GM20431 (cell line): ENCODE data around the gene ADAM12.

Source experiments
- in situ Hi-C: fragments of 300-500 bp; cut with MseI, MboI; formaldehyde crosslinking; loops from one replicate; pipeline ENCODE4 v1.15.0; 2020; ENCODE audit warnings: low sequenced_read_pairs; ENCODE audit not compliant: unreplicated experiment

Gene ADAM12

GRCh38 chr10:126243306-126243705, 145.0 kb downstream of the ADAM12 start:
- in situ Hi-C loops, result no loop called here

DNA sequence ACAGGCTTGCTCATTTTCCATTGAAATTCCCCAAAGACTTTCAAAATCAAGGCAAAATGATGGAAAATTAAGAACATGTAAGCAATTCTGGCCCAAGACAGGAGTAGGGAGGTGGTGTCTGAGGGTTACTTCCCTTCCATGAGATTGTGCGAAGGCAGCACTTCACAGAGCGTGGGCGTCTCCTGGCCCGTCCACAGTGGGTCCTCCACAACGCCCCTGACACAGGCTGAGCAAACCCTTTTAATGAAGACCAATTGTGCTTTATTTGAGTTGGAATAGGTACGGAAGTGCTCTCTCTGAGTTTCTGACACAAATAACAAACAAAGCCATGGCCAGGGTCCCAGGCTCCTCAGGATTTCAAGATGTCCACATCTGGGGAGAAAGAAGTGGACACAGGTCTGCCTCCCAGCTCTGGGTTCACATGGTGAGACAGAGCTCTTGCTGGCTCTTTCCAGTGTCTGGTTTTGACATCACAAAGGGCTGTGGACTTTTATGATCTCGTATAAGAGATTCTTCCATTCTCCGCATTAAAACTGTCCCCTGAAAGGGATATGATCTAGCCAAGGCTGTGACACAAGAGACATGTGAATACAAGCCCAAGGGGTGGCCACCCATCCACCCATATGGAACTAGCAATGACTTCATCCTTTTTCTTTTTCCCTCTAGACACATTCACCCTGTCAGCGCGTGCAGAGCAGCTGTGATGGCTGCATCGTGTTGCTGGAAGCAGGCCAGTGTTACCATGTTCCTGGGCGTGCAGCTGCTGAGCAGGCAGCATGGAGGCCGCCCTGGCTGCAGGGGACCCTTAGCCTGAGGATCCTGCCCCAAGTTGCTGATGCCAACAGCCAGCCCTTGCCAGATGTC, 145.6 kb downstream of the ADAM12 start:
- in situ Hi-C loops, result no loop called here

DNA sequence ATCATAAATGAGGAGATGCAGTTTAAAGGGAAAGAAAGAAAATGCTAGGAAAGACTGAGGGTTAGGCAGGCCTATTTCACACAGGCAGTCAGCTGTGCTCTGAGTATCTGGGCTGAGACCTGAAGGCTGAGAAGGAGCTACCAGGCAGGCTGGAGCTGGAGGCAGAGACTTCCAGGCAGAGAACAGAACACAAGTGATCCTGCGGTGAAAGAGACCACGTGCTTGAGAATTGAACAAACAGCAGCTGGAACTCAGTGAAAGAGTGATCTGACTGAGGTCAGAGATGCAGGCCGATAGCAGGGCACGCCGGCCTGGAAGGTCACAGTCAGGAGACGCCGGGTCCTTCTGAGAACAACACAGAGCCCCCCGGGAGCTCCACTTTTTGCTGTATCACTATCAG, 147.8 kb downstream of the ADAM12 start:
- in situ Hi-C loops, result no loop called here

DNA sequence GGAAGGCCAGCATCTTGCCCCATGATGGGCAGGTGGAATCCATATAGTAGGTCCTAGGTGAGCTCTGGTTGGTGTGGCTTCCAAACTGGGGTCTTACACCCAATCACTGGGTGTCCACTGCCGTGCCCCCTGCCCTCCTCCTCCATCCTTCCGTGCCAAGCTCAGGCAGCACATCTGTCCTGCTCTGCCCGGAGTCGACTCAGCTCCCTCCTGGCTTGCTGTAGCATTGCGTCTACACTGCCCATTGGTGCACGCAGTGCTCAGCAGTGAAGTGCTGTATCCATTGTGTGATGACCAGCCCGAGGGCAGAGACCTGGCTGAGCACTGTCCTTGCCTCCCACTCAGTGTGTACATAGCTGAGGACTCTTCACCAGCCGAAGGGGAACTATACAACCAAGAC, 148.4 kb downstream of the ADAM12 start:
- in situ Hi-C loops, result no loop called here

DNA sequence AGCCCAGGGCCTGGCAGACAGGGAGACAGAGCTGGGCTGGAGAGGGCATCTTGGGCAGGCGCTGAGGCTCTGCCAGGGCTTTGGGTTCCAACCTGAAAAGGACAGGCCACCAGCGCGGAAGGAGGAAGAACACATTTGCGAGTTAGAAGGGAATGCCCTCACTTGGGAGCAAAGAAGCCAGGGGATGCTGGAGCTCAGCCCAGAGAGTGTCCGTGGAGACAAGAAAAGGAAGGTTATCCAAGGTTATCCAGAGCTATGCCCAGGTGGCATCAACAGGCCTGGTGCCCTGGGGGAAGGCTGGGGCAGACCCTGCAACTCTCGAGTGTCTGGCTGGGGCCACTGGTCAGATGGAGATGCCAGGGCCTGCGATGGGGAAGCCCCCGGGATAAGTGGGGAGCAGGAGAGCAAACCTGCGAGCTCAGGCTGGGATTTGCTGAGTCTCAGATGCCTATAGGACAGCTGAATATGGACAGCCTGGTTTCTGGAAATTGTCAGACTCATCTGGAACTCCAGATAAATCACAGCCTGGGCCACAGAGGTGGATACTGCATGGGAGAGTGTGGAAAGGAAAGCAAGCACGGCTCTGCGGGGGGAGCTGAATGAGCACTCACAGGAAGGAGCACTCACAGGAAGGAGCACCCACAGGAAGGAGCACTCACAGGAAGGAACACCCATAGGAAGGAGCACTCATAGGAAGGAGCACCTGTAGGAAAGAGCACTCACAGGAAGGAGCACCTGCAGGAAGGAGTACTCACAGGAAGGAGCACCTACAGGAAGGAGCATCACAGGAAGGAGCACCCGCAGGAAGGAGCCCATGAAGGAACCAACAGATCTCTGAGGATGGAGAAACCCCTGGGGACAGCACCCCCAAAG, 152.1 kb downstream of the ADAM12 start:
- in situ Hi-C loops, result no loop called here

DNA sequence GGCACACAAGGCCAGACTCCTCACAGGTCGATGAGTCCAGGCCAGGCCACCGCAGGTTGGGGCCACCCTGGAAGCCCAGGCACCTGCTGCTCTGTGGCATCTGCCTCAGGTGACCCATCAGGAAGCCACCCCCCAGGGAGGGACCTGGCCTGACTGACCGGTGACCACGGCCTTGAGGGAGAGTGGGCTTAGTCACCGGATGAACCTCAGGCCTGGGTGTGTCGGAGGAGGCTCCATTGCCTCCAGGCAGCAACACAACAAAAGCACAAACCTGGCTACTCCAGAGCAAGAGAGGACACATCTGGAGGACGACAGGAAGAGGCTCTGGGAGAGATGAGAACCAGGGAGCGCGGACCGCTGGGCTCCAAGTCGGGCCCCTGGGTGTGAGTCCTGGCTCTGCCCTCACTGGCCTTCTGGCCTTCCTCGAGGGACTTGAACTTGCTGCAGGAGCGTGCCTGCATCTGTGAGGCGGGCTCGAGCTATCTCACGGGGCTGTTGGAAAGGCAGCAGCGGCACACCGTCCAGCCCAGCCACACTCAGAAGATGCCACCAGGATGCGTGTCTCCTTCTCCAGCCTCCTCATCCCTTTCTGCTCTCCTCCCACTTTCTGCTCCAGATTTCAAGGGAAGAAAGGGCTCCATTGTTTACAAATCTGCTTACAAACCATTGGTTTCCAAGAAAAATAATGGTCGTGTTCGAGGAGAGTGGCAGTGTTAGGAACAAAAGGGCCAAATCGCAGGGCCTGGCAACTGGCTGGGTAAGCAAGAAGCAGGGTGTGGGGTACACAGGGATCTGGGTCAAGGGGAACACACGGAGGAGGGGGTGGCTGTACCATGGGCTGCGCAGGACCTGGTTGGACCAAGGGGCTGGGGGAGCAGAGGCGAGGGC, 152.9 kb downstream of the ADAM12 start:
- in situ Hi-C loops, result no loop called here

DNA sequence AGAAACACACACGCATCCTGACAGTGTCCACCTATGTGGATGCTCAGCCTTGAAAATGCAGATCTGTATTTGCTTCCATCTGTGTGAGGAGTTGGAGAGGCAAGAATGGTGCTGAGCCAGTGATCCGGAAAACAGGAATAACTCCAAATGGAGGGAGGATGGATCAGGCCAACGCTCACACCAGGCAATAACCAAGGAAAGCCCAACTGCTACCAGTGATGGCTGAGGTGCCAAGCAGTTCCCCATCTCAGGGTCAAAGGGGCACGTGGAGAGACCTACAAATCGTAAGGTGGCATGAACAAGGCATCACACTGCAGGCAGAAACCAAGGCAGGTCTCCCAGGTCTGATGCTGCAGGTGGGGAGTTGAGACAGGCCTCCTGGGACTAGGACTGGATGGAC, 153.6 kb downstream of the ADAM12 start:
- in situ Hi-C loops, result no loop called here

DNA sequence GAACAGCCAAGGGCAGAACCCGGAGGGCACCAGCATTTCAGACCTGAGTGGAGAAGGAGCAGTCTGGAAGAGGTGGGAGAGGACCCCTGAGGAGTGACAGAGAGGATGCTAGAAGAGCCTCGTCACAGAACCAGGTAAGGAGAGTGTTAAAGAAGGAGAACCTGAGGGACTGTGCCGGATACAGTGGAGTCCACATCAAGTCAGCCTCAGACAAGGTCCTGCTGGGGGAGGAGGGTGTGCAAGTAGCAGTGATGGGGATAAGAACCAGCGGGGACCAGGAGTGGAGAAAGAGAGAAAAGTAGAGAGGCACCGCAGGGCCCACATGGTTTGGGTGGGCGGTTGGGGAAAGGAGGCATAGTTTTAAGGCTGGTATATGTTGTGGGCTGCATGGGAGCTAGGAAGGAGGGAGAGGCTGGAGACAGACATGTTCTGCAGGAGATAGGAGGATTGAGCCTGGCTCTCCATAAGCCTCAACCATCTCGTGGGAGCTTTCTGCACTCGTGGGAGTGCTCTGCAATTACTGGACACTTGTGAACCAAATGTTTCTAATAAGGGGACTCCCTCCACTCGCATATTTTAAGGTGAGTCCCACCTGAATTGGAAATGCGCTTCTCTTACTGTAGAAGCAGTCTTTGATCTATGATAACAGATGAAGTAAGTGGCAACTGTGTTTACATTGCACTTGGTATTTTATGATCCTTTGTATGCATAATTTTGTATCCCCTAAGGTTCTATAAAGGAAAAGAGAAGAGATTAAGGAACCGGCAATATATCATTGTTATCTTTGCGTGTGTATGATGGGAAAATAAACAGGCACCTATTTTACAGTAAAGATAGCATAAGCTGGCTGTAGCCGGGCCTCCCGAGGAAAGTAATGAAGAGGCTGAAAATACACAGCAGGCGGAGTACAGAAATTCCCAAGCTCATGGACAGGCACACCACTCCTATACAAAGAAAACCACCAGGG, 154.8 kb downstream of the ADAM12 start:
- in situ Hi-C loops, result no loop called here

DNA sequence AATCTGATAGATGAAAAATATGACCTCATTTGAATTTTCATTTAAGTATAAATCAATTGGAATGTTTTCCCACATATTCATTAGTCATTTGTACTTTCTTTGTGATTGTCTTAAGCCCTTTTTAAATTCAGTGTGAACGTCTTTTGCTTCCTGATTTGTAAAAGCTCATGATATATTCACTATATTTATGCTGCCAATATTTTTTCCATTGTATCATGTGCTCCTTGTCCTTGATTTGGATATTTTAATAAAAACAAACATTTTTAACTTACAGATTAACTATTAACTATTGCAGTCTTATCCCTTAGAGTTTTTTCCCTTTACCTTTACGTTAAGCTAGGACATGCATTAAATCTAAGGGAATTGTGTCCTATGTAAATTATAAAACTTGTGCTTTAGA, 157.7 kb downstream of the ADAM12 start:
- in situ Hi-C loops, result no loop called here

- in situ Hi-C loops, result no loop called here
These were observed 158.6 kb downstream of the ADAM12 start for GRCh38 chr10:126229686-126230085.

DNA sequence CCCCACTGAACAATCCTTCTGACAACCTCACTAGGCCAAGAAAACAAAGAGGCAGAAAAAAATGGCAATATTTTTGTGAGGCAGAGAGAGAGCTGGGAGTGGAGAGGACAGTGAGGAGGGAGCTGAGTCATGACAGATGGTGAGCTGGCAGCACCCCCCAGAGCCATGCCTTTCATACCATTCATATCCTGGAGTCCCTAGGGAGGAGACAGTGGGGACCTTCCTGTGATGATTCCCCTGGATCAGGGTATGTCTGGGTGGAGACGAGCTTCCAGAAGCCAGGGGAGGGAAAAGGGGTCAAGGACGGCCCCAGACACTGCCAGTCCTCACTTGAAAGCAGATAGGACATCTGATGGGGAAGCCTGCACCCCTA, 160.5 kb downstream of the ADAM12 start:
- in situ Hi-C loops, result no loop called here

GRCh38 chr10:126226988-126227761, 161.1 kb downstream of the ADAM12 start:
- in situ Hi-C loops, result no loop called here

DNA sequence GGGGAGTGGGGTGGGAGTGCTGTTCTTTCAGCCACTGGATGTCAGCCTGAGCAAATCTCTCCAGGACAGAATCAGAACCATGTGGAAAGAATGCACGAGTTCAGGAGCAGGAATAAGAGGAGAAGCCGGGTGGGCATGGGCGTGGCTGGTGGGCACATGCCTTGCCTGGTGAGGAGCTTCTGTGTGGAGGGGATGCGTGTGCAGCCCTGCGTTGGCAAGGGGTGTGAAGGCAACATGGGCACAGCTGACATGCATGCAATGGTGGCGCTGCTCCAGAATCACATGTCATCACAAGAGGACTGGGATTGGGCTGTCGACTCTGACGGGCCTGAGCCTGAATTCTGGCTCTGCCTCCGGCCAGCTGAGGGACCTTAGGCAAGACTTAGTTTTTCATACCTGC, 162.1 kb downstream of the ADAM12 start:
- in situ Hi-C loops, result no loop called here

GRCh38 chr10:126225672-126226008, 162.6 kb downstream of the ADAM12 start:
- in situ Hi-C loops, result no loop called here

DNA sequence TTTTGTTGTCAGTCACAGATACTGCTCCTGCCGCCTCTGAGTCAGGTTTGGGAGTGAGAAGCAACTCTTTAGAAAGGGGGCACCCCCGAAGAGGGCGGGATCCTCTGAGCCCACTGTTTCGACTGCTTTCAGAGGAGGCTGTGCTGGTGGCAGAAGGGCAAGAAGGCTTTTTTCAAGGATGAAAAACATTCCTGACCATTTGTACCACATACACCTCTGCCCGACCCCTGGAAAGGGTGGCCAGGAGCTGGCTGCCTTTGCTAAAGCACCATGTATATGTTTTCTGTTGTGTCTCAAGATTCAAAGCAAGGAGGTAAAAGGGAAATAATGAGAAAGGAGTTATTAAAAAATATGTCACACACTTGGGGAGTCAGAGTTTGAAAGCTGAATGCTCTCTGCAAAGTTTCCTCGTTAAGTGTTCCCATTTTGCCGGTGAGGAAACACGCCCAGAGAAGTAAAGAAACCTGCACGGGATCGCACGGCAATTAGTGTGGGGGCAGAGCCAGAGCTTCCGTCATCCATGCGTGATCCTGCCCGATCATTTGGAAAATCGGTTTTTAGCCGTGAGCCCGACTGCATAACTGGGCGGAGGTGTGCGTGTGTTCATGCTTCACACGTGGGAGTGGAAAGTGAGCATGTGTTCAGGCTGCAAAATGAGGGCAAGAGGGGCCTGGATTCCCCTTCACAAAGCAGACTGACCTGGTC, 163.2 kb downstream of the ADAM12 start:
- in situ Hi-C loops, result no loop called here

DNA sequence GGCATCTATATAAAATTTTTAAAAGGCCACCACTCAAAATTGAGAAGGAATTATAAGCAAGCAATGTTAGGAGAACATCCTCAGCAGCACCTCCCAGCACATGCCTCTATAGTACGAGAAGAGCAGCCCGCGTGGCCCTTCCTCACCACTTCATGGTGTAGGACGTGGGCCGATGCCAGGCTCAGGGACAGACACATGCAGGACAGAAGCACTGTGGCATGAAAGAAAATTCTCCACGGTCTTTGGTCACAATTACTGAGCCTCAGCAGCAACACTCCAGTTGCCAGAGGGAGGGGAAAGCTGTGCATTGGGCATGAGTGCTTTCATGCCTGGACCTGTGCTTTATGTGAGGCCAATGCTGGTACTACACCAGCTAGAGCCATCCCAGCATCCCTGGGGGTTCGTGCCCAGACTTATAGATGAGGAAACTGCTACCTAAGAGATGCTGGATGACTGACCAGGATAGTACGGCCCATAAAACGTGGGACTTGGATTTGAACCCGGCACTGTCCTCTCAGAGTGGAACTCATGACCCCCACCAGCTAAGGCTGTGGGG, 164.7 kb downstream of the ADAM12 start:
- in situ Hi-C loops, result no loop called here

GRCh38 chr10:126222736-126223511, 165.4 kb downstream of the ADAM12 start:
- in situ Hi-C loops, result no loop called here
